H9 (cell line): ENCODE measurements around the gene LAMA5. TPM values are rescaled to one million over a fixed set of nuclear protein-coding genes. Genes with fewer than 3 reads are reported as not detected.

Experiments used
- DNase-seq: peaks from one replicate; pipeline ENCODE4 v3.0.0-alpha.2; 2017
- H2AFZ ChIP-seq: one replicate; pipeline ENCODE4 v1.6.1; 2013; ENCODE audit warnings: mild to moderate bottlenecking, low read length, control low read depth, moderate library complexity
- H2AK5ac ChIP-seq: 2 replicates; pipeline ENCODE4 v1.6.1; 2013; ENCODE audit warnings: low read length, control low read depth, mixed read lengths; ENCODE audit not compliant: insufficient read length
- H2BK120ac ChIP-seq: one replicate; pipeline ENCODE4 v1.6.1; 2013; ENCODE audit warnings: low read depth, mild to moderate bottlenecking, low read length, control low read depth, inconsistent platforms; ENCODE audit not compliant: poor library complexity, severe bottlenecking
- H2BK12ac ChIP-seq: 2 replicates; pipeline ENCODE4 v1.6.1; 2013; ENCODE audit warnings: low read length, control low read depth, mixed read lengths, low read depth; ENCODE audit not compliant: insufficient read length
- H2BK15ac ChIP-seq: 2 replicates; pipeline ENCODE4 v1.6.1; 2013; ENCODE audit warnings: low read depth, low read length, control low read depth
- H2BK20ac ChIP-seq: one replicate; pipeline ENCODE4 v1.6.1; 2013; ENCODE audit warnings: low read depth, mild to moderate bottlenecking, low read length, control low read depth, inconsistent platforms; ENCODE audit not compliant: poor library complexity, severe bottlenecking
- H2BK5ac ChIP-seq: 2 replicates; pipeline ENCODE4 v1.6.1; 2013; ENCODE audit warnings: low read length, control low read depth, mixed read lengths; ENCODE audit not compliant: insufficient read length
- H3K14ac ChIP-seq: 2 replicates; pipeline ENCODE4 v1.6.1; 2013; ENCODE audit warnings: low read length, control low read depth; ENCODE audit not compliant: insufficient read depth
- H3K18ac ChIP-seq: 2 replicates; pipeline ENCODE4 v1.6.1; 2013; ENCODE audit warnings: low read depth, mild to moderate bottlenecking, mixed read lengths, low read length, control low read depth; ENCODE audit not compliant: insufficient read length
- H3K23ac ChIP-seq: 2 replicates; pipeline ENCODE4 v1.6.1; 2013; ENCODE audit warnings: low read length, control low read depth, mixed read lengths, low read depth; ENCODE audit not compliant: insufficient read length
- H3K23me2 ChIP-seq: 2 replicates; pipeline ENCODE4 v1.6.1; 2013; ENCODE audit warnings: low read depth, mild to moderate bottlenecking, mixed read lengths, low read length, control low read depth; ENCODE audit not compliant: insufficient read length, poor library complexity, severe bottlenecking
- H3K27ac ChIP-seq: 2 replicates; pipeline ENCODE4 v1.5.1; 2013; ENCODE audit warnings: low read length, control low read depth, mixed read lengths, low read depth; ENCODE audit not compliant: insufficient read length
- H3K27me3 ChIP-seq: 2 replicates; pipeline ENCODE4 v1.6.1; 2013; ENCODE audit warnings: low read length, control low read depth, inconsistent platforms; ENCODE audit not compliant: insufficient read depth
- H3K4ac ChIP-seq: 2 replicates; pipeline ENCODE4 v1.6.1; 2013; ENCODE audit warnings: low read depth, mild to moderate bottlenecking, control low read depth, inconsistent platforms, low read length, moderate library complexity
- H3K4me1 ChIP-seq: 2 replicates; pipeline ENCODE4 v1.6.1; 2013; ENCODE audit warnings: low read length, control low read depth, inconsistent platforms; ENCODE audit not compliant: insufficient read depth
- H3K4me2 ChIP-seq: 2 replicates; pipeline ENCODE4 v1.6.1; 2013; ENCODE audit warnings: low read length, control low read depth, mixed read lengths; ENCODE audit not compliant: insufficient read length, insufficient read depth
- H3K56ac ChIP-seq: 2 replicates; pipeline ENCODE4 v1.6.1; 2013; ENCODE audit warnings: low read depth, mild to moderate bottlenecking, mixed read lengths, low read length, control low read depth; ENCODE audit not compliant: insufficient read length
- H3K79me1 ChIP-seq: 2 replicates; pipeline ENCODE4 v1.6.1; 2013; ENCODE audit warnings: low read depth, mild to moderate bottlenecking, moderate library complexity, low read length, control low read depth, inconsistent platforms; ENCODE audit not compliant: insufficient read depth, poor library complexity, severe bottlenecking
- H3K79me2 ChIP-seq: 2 replicates; pipeline ENCODE4 v1.6.1; 2013; ENCODE audit warnings: low read length, control low read depth, inconsistent platforms; ENCODE audit not compliant: insufficient read depth
- H3K9ac ChIP-seq: 2 replicates; pipeline ENCODE4 v1.6.1; 2013; ENCODE audit warnings: low read length, control low read depth, mixed read lengths; ENCODE audit not compliant: insufficient read length; ENCODE audit errors: extremely low read depth
- H3K9me3 ChIP-seq: one replicate; pipeline ENCODE4 v1.6.1; 2013; ENCODE audit warnings: low read depth, low read length, inconsistent platforms; ENCODE audit not compliant: control insufficient read depth
- H3T11ph ChIP-seq: one replicate; pipeline ENCODE4 v1.6.1; 2013; ENCODE audit warnings: mild to moderate bottlenecking, low read length, control low read depth, inconsistent platforms
- H4K20me1 ChIP-seq: one replicate; pipeline ENCODE4 v1.6.1; 2013; ENCODE audit not compliant: control insufficient read depth, insufficient read length, insufficient read depth
- H4K5ac ChIP-seq: 2 replicates; pipeline ENCODE4 v1.6.1; 2013; ENCODE audit warnings: low read depth, mild to moderate bottlenecking, mixed read lengths, low read length, control low read depth; ENCODE audit not compliant: insufficient read length
- H4K8ac ChIP-seq: replicated peaks from 2 replicates; pipeline ENCODE4 v1.6.1; 2013; ENCODE audit warnings: low read length, control low read depth, mixed read lengths, low read depth; ENCODE audit not compliant: insufficient read length
- H4K91ac ChIP-seq: 2 replicates; pipeline ENCODE4 v1.6.1; 2013; ENCODE audit warnings: low read depth, mild to moderate bottlenecking, moderate library complexity, mixed read lengths, low read length, control low read depth; ENCODE audit not compliant: insufficient read length
- H3K27ac Mint-ChIP-seq, 3 experiments: 2 replicates in 2 of 3; 3 replicates in 1 of 3; pipeline ENCODE4 v1.8.0; 2020 to 2021; ENCODE audit warnings: mixed read lengths in 3 of 3, mild to moderate bottlenecking in 1 of 3, moderate library complexity in 1 of 3
- H3K27me3 Mint-ChIP-seq: 2 replicates; pipeline ENCODE4 v1.8.0; 2021; ENCODE audit warnings: low read depth, mild to moderate bottlenecking, moderate library complexity, mixed read lengths
- H3K36me3 Mint-ChIP-seq, 3 experiments: 2 replicates in 2 of 3; 3 replicates in 1 of 3; pipeline ENCODE4 v1.8.0; 2020 to 2021; ENCODE audit warnings: low read depth in 3 of 3, mixed read lengths in 3 of 3; ENCODE audit not compliant: insufficient read depth in 1 of 3
- H3K4me1 Mint-ChIP-seq, 2 experiments: 2 replicates each; pipeline ENCODE4 v1.8.0; 2020; ENCODE audit warnings: mixed read lengths in 2 of 2
- H3K4me3 Mint-ChIP-seq, 2 experiments: 2 replicates in 1 of 2; 3 replicates in 1 of 2; pipeline ENCODE4 v1.8.0; 2020 to 2021; ENCODE audit warnings: mild to moderate bottlenecking in 2 of 2, mixed read lengths in 2 of 2, moderate library complexity in 1 of 2
- H3K9me3 Mint-ChIP-seq, 2 experiments: 2 replicates in 1 of 2; 3 replicates in 1 of 2; pipeline ENCODE4 v1.8.0; 2020; ENCODE audit warnings: mild to moderate bottlenecking in 2 of 2, mixed read lengths in 2 of 2, moderate library complexity in 1 of 2
- WGBS: extraction: QIAGEN DNeasy Blood & Tissue Kit; methylation state at CpG from one replicate; pipeline ENCODE4 v1.1.7; 2013; ENCODE audit warnings: missing lambda C conversion rate, low lambda C conversion rate, mixed read lengths; ENCODE audit not compliant: insufficient read length; ENCODE audit errors: extremely low coverage; 5-methylcytosine and 5-hydroxymethylcytosine counted together
- total RNA-seq: library from RNA; stranded (reverse); gene quantifications from 2 replicates; pipeline ENCODE4 v1.2.1, GENCODE V29; 2021
- TF ChIP-seq, protein P1 (sequence below): fragments of 200-600 bp; sonication (generic); conservative IDR thresholded peaks from 3 replicates; pipeline ENCODE4 v1.8.0; 2021; ENCODE audit warnings: antibody characterized with exemption, mild to moderate bottlenecking

The LAMA5 gene
- total RNA-seq, 1 experiment from 2014 or later, result 200 TPM

DNA sequence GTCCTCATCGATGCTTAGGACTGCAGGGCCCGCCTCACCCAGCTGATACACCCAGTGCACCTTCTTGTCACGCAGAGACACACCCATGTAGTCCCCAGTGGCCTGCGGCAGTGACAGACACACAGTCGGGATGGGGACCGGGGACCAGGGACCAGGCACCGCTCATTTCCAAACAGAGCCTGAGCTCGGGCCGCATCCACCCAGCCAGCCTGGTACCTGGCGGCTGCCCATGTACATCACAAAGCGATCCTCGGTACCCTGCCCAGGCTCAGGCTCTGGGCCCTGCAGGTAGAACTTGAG is 52.8 kb downstream of the LAMA5 start:
- Histone ChIP-seq H3K4ac (no peak overlapping the region), H4K91ac (no peak overlapping the region), H4K5ac (no peak overlapping the region), H2BK120ac (no peak overlapping the region), H3K9ac (no peak overlapping the region), H3K23me2 (no peaks in the 10 kb centered on the region), H2BK15ac (no peak overlapping the region), H2BK12ac (no peak overlapping the region), H2AFZ (no peak overlapping the region), H4K8ac (no peak overlapping the region), H3K27me3 (no peaks in the 10 kb centered on the region), H2BK20ac (no peak overlapping the region), H3K23ac (no peak overlapping the region), H3K4me2 (no peak overlapping the region), H3K18ac (no peak overlapping the region), H3K27ac (no peak overlapping the region), H3K56ac (no peak overlapping the region), H2BK5ac (no peak overlapping the region), H3K4me1 (no peaks in the 10 kb centered on the region), H4K20me1 (no peaks in the 10 kb centered on the region), H3K79me1 (no peaks in the 10 kb centered on the region), H3K9me3 (no peaks in the 10 kb centered on the region), H3K79me2 (no peaks in the 10 kb centered on the region), H2AK5ac (no peak overlapping the region), H3T11ph (no peak overlapping the region), H3K14ac (no peak overlapping the region)
- TF ChIP-seq, protein P1, sequence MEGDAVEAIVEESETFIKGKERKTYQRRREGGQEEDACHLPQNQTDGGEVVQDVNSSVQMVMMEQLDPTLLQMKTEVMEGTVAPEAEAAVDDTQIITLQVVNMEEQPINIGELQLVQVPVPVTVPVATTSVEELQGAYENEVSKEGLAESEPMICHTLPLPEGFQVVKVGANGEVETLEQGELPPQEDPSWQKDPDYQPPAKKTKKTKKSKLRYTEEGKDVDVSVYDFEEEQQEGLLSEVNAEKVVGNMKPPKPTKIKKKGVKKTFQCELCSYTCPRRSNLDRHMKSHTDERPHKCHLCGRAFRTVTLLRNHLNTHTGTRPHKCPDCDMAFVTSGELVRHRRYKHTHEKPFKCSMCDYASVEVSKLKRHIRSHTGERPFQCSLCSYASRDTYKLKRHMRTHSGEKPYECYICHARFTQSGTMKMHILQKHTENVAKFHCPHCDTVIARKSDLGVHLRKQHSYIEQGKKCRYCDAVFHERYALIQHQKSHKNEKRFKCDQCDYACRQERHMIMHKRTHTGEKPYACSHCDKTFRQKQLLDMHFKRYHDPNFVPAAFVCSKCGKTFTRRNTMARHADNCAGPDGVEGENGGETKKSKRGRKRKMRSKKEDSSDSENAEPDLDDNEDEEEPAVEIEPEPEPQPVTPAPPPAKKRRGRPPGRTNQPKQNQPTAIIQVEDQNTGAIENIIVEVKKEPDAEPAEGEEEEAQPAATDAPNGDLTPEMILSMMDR, result no peak
- H3K4me1 Mint-ChIP-seq, result no peaks in the 10 kb centered on the region
- no CpG with 5 or more reads among the region's 12 CpGs for WGBS
- H3K27me3 Mint-ChIP-seq, result no peaks in the 10 kb centered on the region
- H3K27ac Mint-ChIP-seq, result no peak overlapping the region
- no peak overlapping the region for H3K4me3 Mint-ChIP-seq
- H3K9me3 Mint-ChIP-seq, result peaks cover 3 to 19% of the 10 kb centered on the region in 2 experiments; a peak in 3 of 5 replicates
- DNase-seq, result no peak
- H3K36me3 Mint-ChIP-seq, result peaks cover 19 to 65% (median 57%) of the 10 kb centered on the region in 3 experiments
